CD14-positive monocyte (primary cell): ENCODE measurements around the gene UPF3A. TPM values are rescaled to one million over a fixed set of nuclear protein-coding genes. Genes with fewer than 3 reads are reported as not detected.

ENCODE experiments used
- DNase-seq, 3 donors: peaks; one replicate each; pipeline ENCODE4 v3.0.0-alpha.2; 2011 to 2022
- H2AFZ ChIP-seq: 2 replicates; pipeline ENCODE4 v1.6.0; 2012; ENCODE audit warnings: mild to moderate bottlenecking, low read depth, low read length, inconsistent platforms; ENCODE audit not compliant: insufficient read depth, poor library complexity, severe bottlenecking
- H3K27ac ChIP-seq, 2 donors: 1 replicate in 1 of 2; 2 replicates in 1 of 2; pipeline ENCODE4 v1.5.1; 2012 to 2013; ENCODE audit warnings: low read length in 2 of 2, control low read depth in 1 of 2, inconsistent platforms in 1 of 2, low read depth in 1 of 2, mild to moderate bottlenecking in 1 of 2
- H3K27me3 ChIP-seq, 2 donors: one replicate each; pipeline versions ENCODE4 v1.6.0 to v1.6.1; 2011 to 2013; ENCODE audit warnings: low read length in 2 of 2; ENCODE audit not compliant: control insufficient read depth in 2 of 2, insufficient read depth in 2 of 2
- H3K36me3 ChIP-seq, 2 donors: replicated peaks in 1 of 2; 1 replicate in 1 of 2; 2 replicates in 1 of 2; pipeline versions ENCODE4 v1.5.1 to v1.6.1; 2012 to 2013; ENCODE audit warnings: low read length in 2 of 2, control low read depth in 1 of 2, inconsistent platforms in 1 of 2, mild to moderate bottlenecking in 1 of 2; ENCODE audit not compliant: insufficient read depth in 2 of 2, control insufficient read depth in 1 of 2
- H3K4me1 ChIP-seq, 2 donors: 1 replicate in 1 of 2; 2 replicates in 1 of 2; pipeline versions ENCODE4 v1.5.1 to v1.6.1; 2012 to 2013; ENCODE audit warnings: low read length in 2 of 2, control low read depth in 1 of 2, inconsistent platforms in 1 of 2, mild to moderate bottlenecking in 1 of 2, moderate library complexity in 1 of 2; ENCODE audit not compliant: insufficient read depth in 2 of 2, control insufficient read depth in 1 of 2
- H3K4me2 ChIP-seq: replicated peaks from 2 replicates; pipeline ENCODE3; 2012; ENCODE audit warnings: low read length, moderate library complexity, mild to moderate bottlenecking; ENCODE audit not compliant: poor library complexity, severe bottlenecking; ENCODE audit errors: extremely low read depth
- H3K4me3 ChIP-seq, 3 experiments: fragments of 200-600 bp in 1 of 3; sonication (generic) in 1 of 3; replicated peaks in 1 of 3; 1 replicate in 2 of 3; 2 replicates in 1 of 3; pipeline ENCODE4 v1.5.1; 2011 to 2013; ENCODE audit warnings: low read length in 3 of 3, mild to moderate bottlenecking in 3 of 3, control low read depth in 2 of 3, low read depth in 2 of 3, inconsistent platforms in 1 of 3, moderate library complexity in 1 of 3
- H3K79me2 ChIP-seq: 2 replicates; pipeline ENCODE4 v1.6.0; 2012; ENCODE audit warnings: mild to moderate bottlenecking, control low read depth, inconsistent platforms, low read length, moderate library complexity; ENCODE audit not compliant: insufficient read depth
- H3K9ac ChIP-seq: 2 replicates; pipeline ENCODE4 v1.6.0; 2017; ENCODE audit warnings: low read length, mild to moderate bottlenecking; ENCODE audit not compliant: insufficient read depth, poor library complexity, severe bottlenecking
- H3K9me3 ChIP-seq, 2 donors: replicated peaks in 1 of 2; 1 replicate in 1 of 2; 2 replicates in 1 of 2; pipeline versions ENCODE4 v1.5.1 to v1.6.1; 2012 to 2013; ENCODE audit warnings: low read length in 2 of 2, control low read depth in 1 of 2; ENCODE audit not compliant: control insufficient read depth in 1 of 2, insufficient read depth in 1 of 2
- H4K20me1 ChIP-seq: 2 replicates; pipeline ENCODE4 v1.6.0; 2012; ENCODE audit warnings: mild to moderate bottlenecking, low read length, control low read depth, moderate library complexity; ENCODE audit not compliant: insufficient read depth
- H3K27ac Mint-ChIP-seq, 7 donors: one replicate each; pipeline ENCODE4 v1.8.0; 2020; ENCODE audit warnings: mild to moderate bottlenecking in 7 of 7, mixed read lengths in 7 of 7, moderate library complexity in 6 of 7, inconsistent platforms in 2 of 7
- H3K27me3 Mint-ChIP-seq, 3 donors: one replicate each; pipeline ENCODE4 v1.8.0; 2021 to 2022; ENCODE audit warnings: low read depth in 3 of 3, mild to moderate bottlenecking in 3 of 3, mixed read lengths in 3 of 3, moderate library complexity in 3 of 3, inconsistent platforms in 1 of 3
- H3K36me3 Mint-ChIP-seq, 2 donors: one replicate each; pipeline ENCODE4 v1.8.0; 2020; ENCODE audit warnings: mixed read lengths in 2 of 2, inconsistent platforms in 1 of 2, mild to moderate bottlenecking in 1 of 2
- H3K4me1 Mint-ChIP-seq: one replicate; pipeline ENCODE4 v1.8.0; 2020; ENCODE audit warnings: mild to moderate bottlenecking, mixed read lengths
- H3K4me3 Mint-ChIP-seq, 2 donors: one replicate each; pipeline ENCODE4 v1.8.0; 2020; ENCODE audit warnings: mild to moderate bottlenecking in 2 of 2, mixed read lengths in 2 of 2, moderate library complexity in 1 of 2
- H3K9me3 Mint-ChIP-seq, 7 donors: one replicate each; pipeline ENCODE4 v1.8.0; 2020 to 2022; ENCODE audit warnings: mixed read lengths in 7 of 7, mild to moderate bottlenecking in 6 of 7, moderate library complexity in 6 of 7, inconsistent platforms in 2 of 7
- WGBS: methylation state at CpG from one replicate; pipeline ENCODE4 v1.1.5; 2013; ENCODE audit warnings: missing lambda C conversion rate; ENCODE audit not compliant: insufficient coverage; 5-methylcytosine and 5-hydroxymethylcytosine counted together
- intact Hi-C, 2 donors: fragments of 100-400 bp; cut with micrococcal nuclease; formaldehyde crosslinking; loops; one replicate each; pipeline versions ENCODE4 v1.15.0 to v1.15.1; 2023
- polyA plus RNA-seq, 3 donors: library from polyadenylated mRNA; depleted of rRNA in 1 of 3; unstranded in 2 of 3; stranded (reverse) in 1 of 3; fragments of 300-500 nt in 2 of 3; fragments of >200 nt in 1 of 3; fragmentation: Illumina TruSeq in 2 of 3; gene quantifications; 1 replicate in 2 of 3; 2 replicates in 1 of 3; pipeline ENCODE4 v1.2.3, GENCODE V29; 2012 to 2021
- TF ChIP-seq, protein P1 (sequence below): fragments of 200-600 bp; IDR thresholded peaks from one replicate; pipeline ENCODE4 v1.8.0; 2022; ENCODE audit warnings: antibody characterized with exemption, mild to moderate bottlenecking

The UPF3A gene
- polyA plus RNA-seq, 3 donors, result 6.1 to 39.1 (median 7.0) TPM

DNA sequence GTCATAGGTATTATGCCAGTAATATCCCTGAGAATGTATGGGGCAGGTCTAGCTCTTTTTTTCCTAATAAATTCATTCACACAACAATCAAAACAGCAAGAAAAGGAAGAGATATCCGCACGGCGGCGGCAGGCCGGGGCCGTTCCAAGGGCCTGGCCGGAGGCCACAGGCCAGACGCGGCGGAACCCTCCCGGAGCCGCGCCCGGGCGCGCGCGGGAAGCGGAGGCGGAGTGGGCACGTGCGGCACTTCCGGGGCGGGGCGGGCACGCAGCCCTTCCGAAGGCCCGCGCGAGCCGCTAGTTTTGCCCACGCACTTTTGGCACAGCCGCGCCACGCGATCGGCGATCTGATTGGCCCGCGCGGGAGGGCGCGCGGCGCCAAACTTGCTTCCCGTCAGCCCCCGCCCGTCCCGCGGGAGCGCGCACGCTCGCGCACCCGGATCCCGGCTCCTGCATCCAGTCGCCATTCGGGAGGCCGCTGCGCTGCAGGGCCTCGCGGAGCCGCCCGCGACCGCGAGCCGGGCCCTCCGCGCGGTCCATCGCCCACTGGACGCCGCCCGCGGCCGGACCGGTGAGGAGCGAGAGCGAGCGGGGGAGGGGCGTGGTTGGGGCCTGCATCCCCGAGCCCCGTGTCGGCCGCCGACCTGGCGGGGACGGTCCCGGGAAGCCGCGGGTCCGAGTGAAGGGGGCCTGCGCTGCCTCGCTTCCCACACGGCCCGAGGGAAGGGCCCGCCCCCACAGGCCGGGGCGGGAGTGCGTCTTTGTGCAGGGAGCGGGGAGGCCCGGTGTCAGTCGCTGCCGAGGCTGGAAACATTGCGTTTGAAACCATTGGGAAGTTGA is 32.9 kb downstream of the UPF3A start, which contains the start of gene CHAMP1:
Gene CHAMP1 (plus strand): TSS at position 430 of the 839 bp plus-strand sequence. CDS start 9,340 bp downstream, outside the sequence.
- H3K4me1 ChIP-seq, result peaks cover 18 to 43% of the 10 kb centered on the region in 2 donors
- H3K4me1 Mint-ChIP-seq, result peaks cover 39% of the 10 kb centered on the region

More for the DNA sequence above, 32.9 kb downstream of the UPF3A start, which contains the start of gene CHAMP1:
- peak within 1 kb of the TSS; percentile 85 to 92 for H3K4me3 Mint-ChIP-seq
- peaks cover 3 to 15% of the 10 kb centered on the region in 2 donors for H3K36me3 Mint-ChIP-seq
- under 1% methylated on average over 106 of the region's 107 CpGs for WGBS
- DNase-seq, result peak; percentile 93 to 95 (median 94)
- H3K9ac ChIP-seq, result peak within 1 kb of the TSS; percentile 87
- intact Hi-C loops, result no loop called here
- TF ChIP-seq, protein P1, sequence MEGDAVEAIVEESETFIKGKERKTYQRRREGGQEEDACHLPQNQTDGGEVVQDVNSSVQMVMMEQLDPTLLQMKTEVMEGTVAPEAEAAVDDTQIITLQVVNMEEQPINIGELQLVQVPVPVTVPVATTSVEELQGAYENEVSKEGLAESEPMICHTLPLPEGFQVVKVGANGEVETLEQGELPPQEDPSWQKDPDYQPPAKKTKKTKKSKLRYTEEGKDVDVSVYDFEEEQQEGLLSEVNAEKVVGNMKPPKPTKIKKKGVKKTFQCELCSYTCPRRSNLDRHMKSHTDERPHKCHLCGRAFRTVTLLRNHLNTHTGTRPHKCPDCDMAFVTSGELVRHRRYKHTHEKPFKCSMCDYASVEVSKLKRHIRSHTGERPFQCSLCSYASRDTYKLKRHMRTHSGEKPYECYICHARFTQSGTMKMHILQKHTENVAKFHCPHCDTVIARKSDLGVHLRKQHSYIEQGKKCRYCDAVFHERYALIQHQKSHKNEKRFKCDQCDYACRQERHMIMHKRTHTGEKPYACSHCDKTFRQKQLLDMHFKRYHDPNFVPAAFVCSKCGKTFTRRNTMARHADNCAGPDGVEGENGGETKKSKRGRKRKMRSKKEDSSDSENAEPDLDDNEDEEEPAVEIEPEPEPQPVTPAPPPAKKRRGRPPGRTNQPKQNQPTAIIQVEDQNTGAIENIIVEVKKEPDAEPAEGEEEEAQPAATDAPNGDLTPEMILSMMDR, result no peak
- peak within 1 kb of the TSS; percentile 42 to 82 for H3K27ac ChIP-seq
- H3K27me3 ChIP-seq, result no peaks in the 10 kb centered on the region
- H4K20me1 ChIP-seq, result peaks cover 32% of the 10 kb centered on the region
- H3K4me2 ChIP-seq, result peak within 1 kb of the TSS; percentile 84
- H3K4me3 ChIP-seq, result peak within 1 kb of the TSS; percentile 58 to 97 (median 83)
- peaks cover 0 to 3% of the 10 kb centered on the region in 2 donors for H3K36me3 ChIP-seq
- H2AFZ ChIP-seq, result peak within 1 kb of the TSS; percentile 89
- H3K9me3 Mint-ChIP-seq, result no peaks in the 10 kb centered on the region
- H3K9me3 ChIP-seq, result no peaks in the 10 kb centered on the region
- H3K27ac Mint-ChIP-seq, result peak within 1 kb of the TSS; percentile 83 to 96 (median 91)
- peaks cover 49% of the 10 kb centered on the region for H3K79me2 ChIP-seq
- H3K27me3 Mint-ChIP-seq, result no peaks in the 10 kb centered on the region
